Hematopoietic multipotent progenitor cell treated with erythropoietin and hydrocortisone succinate and interleukin-3 and kit ligand, for 6 days (in vitro differentiated cells): Measurements from ENCODE around the gene TRIM47.

ENCODE experiments used
- DNase-seq: peaks from one replicate; pipeline ENCODE4 v3.0.0-alpha.2; 2015

Gene TRIM47

DNA sequence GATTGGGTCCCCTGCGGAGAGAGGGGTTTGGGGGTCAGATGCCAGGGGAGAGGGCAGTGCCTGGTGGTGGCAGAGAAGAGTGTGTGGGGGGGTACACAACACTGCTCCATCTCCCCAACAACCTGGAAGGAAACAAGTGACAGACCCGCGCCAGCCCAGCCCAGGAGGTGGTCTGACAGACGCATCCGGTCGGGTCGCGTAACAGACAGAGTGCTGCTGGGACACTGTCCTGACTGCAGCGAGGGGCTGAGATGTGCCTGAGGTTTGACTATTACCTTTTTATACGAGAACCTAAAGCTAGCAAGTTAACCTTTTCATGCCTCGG lies 50.3 kb downstream of the TRIM47 start:
- no peak for DNase-seq

DNA sequence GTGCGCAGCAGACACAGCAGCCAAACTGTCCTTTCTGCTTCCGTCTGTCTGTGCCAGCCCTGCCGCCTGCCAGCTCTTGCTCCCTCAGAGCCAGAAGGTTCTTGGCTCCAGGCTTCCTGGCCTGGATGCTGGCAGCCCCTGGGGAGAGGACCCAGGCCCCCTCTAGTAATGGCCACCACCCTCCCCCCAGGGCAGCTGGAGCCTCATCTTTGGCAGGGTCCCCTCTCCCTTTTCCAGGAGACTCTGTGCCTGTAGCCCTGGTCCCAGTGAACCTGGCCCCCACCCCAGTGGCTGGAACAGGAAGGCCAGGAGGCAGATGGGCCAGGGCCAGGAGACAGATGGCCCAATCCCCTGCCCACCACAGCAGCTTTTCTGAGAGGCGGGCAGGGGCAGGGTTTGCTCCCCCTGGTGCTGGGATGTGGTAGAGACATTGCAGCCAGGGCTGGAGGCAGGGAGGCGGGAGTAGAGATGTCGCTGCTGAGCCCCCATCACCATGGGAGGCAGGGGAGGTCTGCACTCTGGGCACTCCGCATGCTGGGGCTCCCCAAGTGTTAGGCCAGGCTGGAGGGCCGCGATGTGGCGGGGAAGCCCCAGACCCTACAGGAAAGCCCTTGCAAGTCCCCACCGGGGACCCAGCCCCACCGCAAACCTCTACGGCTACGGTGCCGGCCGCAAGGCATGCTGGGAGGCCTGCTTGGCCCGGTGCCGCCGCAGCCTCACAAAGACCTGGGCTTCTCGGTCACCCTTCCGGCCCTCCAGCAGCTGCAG lies 50.9 kb downstream of the TRIM47 start:
- DNase-seq: peak; percentile 70

DNA sequence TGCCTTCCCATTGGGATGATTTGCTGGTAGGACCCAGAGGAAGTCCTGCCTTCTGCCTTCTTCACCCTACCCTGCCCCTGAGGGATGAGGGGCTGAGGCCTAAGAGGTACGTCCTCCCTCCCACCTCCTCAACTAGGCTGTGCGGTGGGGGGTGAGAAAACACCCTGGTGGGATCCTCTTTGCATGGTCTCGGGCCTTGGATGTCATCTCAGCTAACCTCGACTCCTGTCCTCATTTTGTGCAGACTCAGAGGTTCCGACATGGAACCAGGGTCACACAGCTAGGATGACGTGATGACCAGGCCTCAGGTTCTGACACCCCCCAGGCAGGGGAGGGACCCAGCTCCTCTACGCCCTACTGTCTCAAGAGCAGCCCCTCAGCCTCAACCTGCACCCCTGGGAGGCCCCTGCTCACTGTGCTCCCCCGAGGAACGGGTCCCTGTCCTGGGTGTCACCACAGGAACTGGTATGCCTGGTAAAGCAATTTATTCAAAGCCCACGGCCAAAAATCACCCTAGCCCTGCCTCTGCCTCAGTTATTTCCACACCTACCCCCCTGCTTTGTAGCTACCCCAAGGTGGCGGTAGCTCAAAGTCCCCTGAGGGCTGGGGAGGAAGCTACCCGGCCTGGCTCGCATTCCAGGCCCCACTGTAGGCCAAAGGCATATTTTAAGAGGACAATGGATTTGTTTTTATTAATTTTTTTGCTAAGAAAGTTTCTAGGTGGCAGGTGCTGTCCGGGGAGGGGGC lies 51.6 kb downstream of the TRIM47 start:
- no peak for DNase-seq

DNA sequence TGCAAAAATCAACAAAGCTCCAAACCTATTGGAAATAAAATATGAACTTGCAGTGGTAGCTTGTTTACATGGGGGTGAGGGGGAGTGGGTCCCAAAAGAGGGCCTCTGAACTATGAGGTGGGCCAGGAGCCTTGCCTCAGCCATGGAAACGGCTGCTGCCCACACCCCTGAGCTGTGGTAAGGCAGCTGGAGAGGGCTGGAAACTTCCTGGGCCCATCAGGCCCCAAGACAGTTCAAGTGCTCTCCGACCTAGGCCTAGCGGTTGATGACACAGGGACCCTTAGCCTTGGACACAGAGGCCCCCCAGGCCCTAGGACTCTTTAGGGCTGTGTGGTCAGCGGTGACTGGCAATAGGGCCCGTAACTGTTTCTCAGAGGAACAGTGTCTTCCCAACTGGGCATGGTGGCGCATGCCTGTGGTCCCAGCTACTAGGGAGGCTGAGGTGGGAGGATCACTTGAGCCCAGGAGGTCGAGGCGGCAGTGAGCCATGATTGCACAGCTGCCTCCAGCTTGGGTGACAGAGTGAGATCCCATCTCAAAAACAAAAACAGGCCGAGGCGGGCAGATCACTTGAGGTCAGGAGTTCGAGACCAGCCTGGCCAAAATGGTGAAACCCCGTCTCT lies 52.5 kb downstream of the TRIM47 start:
- DNase-seq: no peak

DNA sequence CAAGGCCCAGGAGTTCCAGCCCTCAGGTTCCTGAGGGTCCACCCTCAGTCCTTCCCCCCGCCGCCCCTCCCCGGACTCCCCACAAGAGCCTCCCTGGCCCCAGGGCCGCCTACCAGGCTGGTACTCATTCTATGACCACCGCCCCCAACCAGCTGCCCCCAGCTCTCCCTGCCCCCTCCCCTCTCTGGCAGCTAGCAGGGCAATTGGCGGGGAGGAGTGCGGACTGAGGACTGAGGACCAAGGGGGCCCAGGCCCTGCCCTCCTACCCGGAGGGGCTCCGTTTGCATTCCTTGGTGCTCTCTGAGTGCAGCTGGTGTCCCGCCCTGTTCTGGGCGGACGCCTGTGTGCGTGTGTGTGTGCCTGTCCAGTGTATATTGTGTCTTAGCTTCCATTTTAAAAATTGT lies 53.2 kb downstream of the TRIM47 start:
- DNase-seq: no peak

DNA sequence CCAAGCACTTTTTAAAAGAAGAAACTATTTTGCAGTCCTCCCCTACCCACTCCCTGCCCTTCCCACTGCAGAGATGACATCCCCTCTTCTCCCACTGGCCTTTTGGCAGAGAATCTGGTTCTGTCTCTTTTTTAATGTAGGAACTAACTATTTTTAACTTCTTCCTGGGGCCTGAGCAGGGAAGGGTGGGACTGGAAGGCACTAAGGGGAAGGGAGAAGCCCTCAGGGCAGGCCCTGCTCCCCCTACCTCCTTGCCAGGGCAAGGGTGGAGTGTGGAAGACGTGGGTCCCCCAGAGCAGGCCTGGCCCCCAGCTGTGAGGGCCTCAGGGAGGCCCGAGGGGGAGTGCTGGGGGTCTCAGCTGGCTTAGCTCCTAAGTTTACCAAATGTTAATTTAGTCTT lies 53.7 kb downstream of the TRIM47 start:
- no peak for DNase-seq
